GM21825 (cell line): ENCODE results near the gene WNK1.

Source experiments
- ATAC-seq: cut with Tn5 transposase; IDR thresholded peaks from one replicate; pipeline ENCODE4 v1.9.1; 2021; ENCODE audit warnings: mild to moderate bottlenecking, moderate library complexity; ENCODE audit not compliant: unreplicated experiment

WNK1 gene

GRCh38 chr12:851343-851742, 99.0 kb downstream of the WNK1 start:
- no peak for ATAC-seq

- no peak for ATAC-seq
Observed at GRCh38 chr12:851913-852312, 99.5 kb downstream of the WNK1 start.

GRCh38 chr12:852864-853263, 100.5 kb downstream of the WNK1 start:
- ATAC-seq: no peak

GRCh38 chr12:857611-858010, 105.2 kb downstream of the WNK1 start:
- ATAC-seq: no peak

- no peak for ATAC-seq
Observed at GRCh38 chr12:862303-862911, 110.0 kb downstream of the WNK1 start.

- ATAC-seq: no peak
Observed at GRCh38 chr12:863285-863684, 110.9 kb downstream of the WNK1 start.

- ATAC-seq: no peak
Observed at GRCh38 chr12:865614-866013, 113.2 kb downstream of the WNK1 start.

GRCh38 chr12:867905-868304, 115.5 kb downstream of the WNK1 start:
- no peak for ATAC-seq

- no peak for ATAC-seq
Observed at GRCh38 chr12:868722-869121, 116.3 kb downstream of the WNK1 start.

- no peak for ATAC-seq
Observed at GRCh38 chr12:870378-870777, 118.0 kb downstream of the WNK1 start.

GRCh38 chr12:873954-874353, 121.6 kb downstream of the WNK1 start:
- no peak for ATAC-seq

GRCh38 chr12:879641-880040, 127.3 kb downstream of the WNK1 start:
- no peak for ATAC-seq

- ATAC-seq: no peak
Observed at GRCh38 chr12:880656-881055, 128.3 kb downstream of the WNK1 start.

- no peak for ATAC-seq
Observed at GRCh38 chr12:884746-885414, 132.5 kb downstream of the WNK1 start.

GRCh38 chr12:885701-886100, 133.3 kb downstream of the WNK1 start:
- ATAC-seq: no peak

- ATAC-seq: no peak
Observed at GRCh38 chr12:886206-886605, 133.8 kb downstream of the WNK1 start.

GRCh38 chr12:894226-894625, 141.8 kb downstream of the WNK1 start:
- no peak for ATAC-seq

GRCh38 chr12:896031-896430, 143.7 kb downstream of the WNK1 start:
- ATAC-seq: no peak

- no peak for ATAC-seq
Observed at GRCh38 chr12:897386-897785, 145.0 kb downstream of the WNK1 start.

GRCh38 chr12:902581-902980, 150.2 kb downstream of the WNK1 start:
- no peak for ATAC-seq

- no peak for ATAC-seq
Observed at GRCh38 chr12:903055-903454, 150.7 kb downstream of the WNK1 start.

- ATAC-seq: no peak
Observed at GRCh38 chr12:904010-904414, 151.6 kb downstream of the WNK1 start.
